IPS-15b (cell line): ENCODE measurements around the gene ERRFI1.
"Not testable (repeated sequence)": the region's sequence is repeated elsewhere in the genome, so short reads cannot be mapped to it uniquely, and the experiment has no call there.

Source experiments
- H3K27me3 ChIP-seq: one replicate; pipeline ENCODE4 v1.6.1; 2013; ENCODE audit warnings: low read length; ENCODE audit not compliant: control insufficient read depth, insufficient read depth
- H3K36me3 ChIP-seq: one replicate; pipeline ENCODE4 v1.6.1; 2013; ENCODE audit warnings: low read length; ENCODE audit not compliant: control insufficient read depth, insufficient read depth
- H3K4me1 ChIP-seq: one replicate; pipeline ENCODE4 v1.6.1; 2013; ENCODE audit warnings: mild to moderate bottlenecking, low read length; ENCODE audit not compliant: control insufficient read depth, insufficient read depth
- H3K4me3 ChIP-seq: one replicate; pipeline ENCODE4 v1.5.1; 2013; ENCODE audit warnings: low read depth, low read length
- H3K9ac ChIP-seq: one replicate; pipeline ENCODE4 v1.6.1; 2013; ENCODE audit warnings: low read depth, mild to moderate bottlenecking, low read length
- H3K9me3 ChIP-seq: one replicate; pipeline ENCODE4 v1.6.1; 2013; ENCODE audit warnings: mild to moderate bottlenecking, low read length; ENCODE audit not compliant: control insufficient read depth, insufficient read depth

ERRFI1 gene

DNA sequence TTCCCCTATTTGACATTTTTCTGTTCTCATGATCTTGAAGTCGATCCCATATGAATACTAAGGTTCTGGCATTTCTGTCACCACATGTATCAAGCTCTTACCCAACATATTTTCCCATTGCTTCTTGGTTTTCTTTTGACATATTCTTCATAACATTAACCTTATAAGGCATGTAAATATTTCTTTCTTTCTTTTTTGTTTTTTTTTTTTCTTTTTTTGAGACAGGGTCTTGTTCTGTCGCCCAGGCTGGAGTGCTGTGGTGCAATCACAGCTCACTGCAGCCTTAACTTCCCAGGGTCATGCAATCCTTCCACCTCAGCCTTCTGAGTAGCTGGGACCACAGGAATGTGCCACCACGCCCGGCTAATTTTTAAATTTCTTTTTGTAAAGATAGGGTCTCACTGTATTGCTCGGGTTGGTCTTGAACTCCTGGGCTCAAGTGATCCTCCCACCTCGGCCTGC lies 33.1 kb upstream of the ERRFI1 start:
- H3K27me3 ChIP-seq, result no peaks in the 10 kb centered on the region
- no peaks in the 10 kb centered on the region for H3K9me3 ChIP-seq
- no peaks in the 10 kb centered on the region for H3K4me1 ChIP-seq
- no peaks in the 10 kb centered on the region for H3K36me3 ChIP-seq
- no peak overlapping the region for H3K4me3 ChIP-seq
- no peak overlapping the region for H3K9ac ChIP-seq

DNA sequence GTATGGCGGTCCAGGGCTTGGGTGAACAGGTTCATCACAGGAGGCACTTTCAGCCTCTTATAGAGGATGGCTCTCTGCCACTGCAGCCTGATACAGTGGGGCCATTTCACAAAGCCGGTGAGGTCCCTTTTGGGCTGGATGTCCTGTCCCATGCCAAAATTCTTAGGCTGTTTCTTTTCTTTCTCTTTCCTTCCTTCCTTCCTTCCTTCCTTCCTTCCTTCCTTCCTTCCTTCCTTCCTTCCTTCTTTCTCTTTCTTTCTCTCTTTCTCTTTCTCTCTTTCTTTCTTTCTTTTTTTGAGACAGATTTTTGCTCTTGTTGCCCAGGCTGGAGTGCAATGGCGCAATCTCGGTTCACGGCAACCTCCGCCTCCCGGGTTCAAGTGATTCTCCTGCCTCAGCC lies 31.7 kb upstream of the ERRFI1 start:
- H3K4me3 ChIP-seq, H3K27me3 ChIP-seq, H3K9ac ChIP-seq, H3K4me1 ChIP-seq, H3K36me3 ChIP-seq, H3K9me3 ChIP-seq: not testable (repeated sequence)

DNA sequence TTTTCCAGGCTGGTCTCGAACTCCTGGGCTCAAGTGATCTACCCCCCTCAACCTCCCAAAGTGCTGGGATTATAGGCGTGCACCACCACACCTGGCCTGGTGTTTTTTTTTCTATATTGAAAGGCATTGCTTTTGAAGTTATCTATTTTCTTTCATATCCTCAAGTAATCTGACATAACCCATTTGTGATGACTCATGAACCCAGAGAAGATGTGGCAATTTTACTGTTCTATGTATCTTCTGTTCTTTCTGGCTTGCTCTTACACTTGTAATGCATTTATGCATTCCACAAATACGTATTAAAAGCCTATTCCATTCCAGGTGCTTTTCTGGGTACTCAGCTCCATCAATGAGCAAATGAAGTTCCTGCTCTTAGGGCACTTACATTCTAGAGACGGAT lies 29.9 kb upstream of the ERRFI1 start:
- no peak overlapping the region for H3K4me3 ChIP-seq
- no peaks in the 10 kb centered on the region for H3K36me3 ChIP-seq
- H3K9ac ChIP-seq, result no peak overlapping the region
- H3K4me1 ChIP-seq, result no peaks in the 10 kb centered on the region
- H3K27me3 ChIP-seq, result no peaks in the 10 kb centered on the region
- no peaks in the 10 kb centered on the region for H3K9me3 ChIP-seq

DNA sequence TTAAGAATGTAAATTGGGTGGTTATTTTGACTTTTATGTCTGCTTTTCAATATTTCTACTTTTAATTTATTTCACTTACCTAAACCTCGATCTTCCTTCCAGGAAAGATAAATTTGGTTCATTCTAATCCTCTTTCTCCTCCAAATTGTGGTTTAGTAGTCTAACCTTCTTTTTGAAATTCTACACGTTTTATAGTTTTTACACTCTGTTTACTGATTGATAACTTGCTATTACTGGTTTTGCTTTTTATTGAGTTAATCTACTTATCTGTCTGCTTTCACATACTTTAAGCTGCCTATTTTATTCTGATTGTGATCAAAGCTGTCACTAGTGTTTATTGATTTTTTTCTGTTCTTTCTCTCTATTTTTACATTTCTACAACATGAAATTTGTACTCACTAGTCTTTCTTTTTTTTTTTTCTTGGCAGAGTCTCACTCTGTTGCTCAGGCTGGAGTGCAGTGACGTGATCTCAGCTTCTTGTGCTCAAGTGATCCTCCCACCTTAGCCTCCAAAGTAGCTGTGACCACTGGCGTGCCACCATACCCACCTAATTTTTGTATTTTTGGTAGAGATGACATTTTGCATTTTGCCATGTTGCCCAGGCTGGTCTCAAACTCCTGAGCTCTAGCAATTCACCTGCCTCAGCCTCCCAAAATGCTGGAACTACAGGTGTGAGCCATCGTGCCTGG lies 27.9 kb upstream of the ERRFI1 start:
- H3K9ac ChIP-seq, result no peak overlapping the region
- no peaks in the 10 kb centered on the region for H3K9me3 ChIP-seq
- H3K36me3 ChIP-seq, result no peaks in the 10 kb centered on the region
- H3K4me3 ChIP-seq, result no peak overlapping the region
- H3K27me3 ChIP-seq, result no peaks in the 10 kb centered on the region
- no peaks in the 10 kb centered on the region for H3K4me1 ChIP-seq

DNA sequence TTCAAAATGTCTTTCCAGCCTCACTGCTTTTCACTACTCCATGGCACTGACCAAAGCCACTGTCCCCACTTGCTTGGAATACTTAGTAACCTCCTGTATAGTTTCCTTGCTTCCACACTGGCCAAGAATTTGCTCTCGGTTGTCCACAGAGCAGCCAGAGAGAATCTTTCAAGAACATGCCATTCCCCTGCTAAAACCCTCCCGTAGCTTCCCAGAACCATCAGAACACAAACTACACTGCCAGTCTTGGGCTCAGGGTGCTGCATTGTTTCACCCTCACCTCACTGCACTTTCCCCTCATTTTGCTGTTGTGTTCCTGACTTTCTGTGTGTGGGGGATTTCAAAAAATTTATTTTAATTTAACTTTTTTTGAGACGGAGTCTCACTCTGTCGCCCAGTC lies 25.5 kb upstream of the ERRFI1 start:
- Histone ChIP-seq H3K4me3 (no peak overlapping the region), H3K27me3 (no peaks in the 10 kb centered on the region), H3K9me3 (no peaks in the 10 kb centered on the region), H3K9ac (no peak overlapping the region), H3K36me3 (no peaks in the 10 kb centered on the region), H3K4me1 (no peaks in the 10 kb centered on the region)

DNA sequence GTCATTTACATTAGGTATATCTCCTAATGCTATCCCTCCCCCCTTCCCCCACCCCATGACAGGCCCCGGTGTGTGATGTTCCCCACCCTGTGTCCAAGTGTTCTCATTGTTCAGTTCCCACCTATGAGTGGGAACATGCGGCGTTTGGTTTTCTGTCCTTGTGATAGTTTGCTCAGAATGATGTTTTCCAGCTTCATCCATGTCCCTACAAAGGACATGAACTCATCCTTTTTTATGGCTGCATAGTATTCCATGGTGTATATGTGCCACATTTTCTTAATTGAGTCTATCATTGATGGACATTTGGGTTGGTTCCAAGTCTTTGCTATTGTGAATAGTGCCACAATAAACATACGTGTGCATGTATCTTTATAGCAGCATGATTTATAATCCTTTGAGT lies 23.1 kb upstream of the ERRFI1 start:
- H3K9ac ChIP-seq, H3K27me3 ChIP-seq, H3K9me3 ChIP-seq: not testable (repeated sequence)

DNA sequence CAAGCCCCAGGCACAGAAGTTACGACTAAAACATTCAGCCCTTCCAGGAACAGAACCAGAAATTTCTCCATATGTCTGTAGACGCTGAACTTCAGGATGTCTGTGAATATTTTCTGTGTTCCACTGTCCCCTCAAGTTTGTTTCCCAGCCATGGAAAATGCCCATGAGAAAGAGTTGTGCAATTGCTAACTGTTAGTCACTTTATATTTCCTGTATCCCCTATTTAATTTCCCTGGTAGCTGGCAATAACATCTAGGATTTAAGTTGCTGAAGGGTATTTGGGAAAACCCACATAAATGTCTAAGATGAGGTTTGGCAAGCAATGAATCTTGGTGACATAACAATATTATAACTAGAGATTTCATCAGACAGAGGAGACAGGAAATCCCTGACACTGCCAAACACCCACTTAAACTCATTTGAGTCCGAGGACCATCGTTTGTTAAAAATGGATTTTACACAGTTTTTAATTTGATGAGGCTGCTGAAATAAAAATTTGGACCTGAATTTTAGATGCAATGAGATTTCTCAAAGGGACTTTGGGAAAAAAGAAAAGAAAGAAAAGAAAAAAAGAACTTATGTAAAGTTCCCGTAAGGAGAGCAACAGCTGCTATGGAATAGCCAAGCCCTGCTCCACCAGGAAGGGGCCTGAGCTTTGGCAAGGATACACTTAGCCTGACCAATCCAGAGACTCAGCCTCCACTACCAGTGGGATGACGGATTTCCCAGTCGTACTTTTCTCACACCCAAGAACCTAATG lies 21.8 kb upstream of the ERRFI1 start:
- no peaks in the 10 kb centered on the region for H3K36me3 ChIP-seq
- H3K27me3 ChIP-seq, result no peaks in the 10 kb centered on the region
- no peak overlapping the region for H3K9ac ChIP-seq
- H3K4me3 ChIP-seq, result no peak overlapping the region
- no peaks in the 10 kb centered on the region for H3K9me3 ChIP-seq
- H3K4me1 ChIP-seq, result no peaks in the 10 kb centered on the region

More for the DNA sequence above, 23.1 kb upstream of the ERRFI1 start:
- H3K36me3 ChIP-seq, H3K4me1 ChIP-seq, H3K4me3 ChIP-seq: not testable (repeated sequence)

DNA sequence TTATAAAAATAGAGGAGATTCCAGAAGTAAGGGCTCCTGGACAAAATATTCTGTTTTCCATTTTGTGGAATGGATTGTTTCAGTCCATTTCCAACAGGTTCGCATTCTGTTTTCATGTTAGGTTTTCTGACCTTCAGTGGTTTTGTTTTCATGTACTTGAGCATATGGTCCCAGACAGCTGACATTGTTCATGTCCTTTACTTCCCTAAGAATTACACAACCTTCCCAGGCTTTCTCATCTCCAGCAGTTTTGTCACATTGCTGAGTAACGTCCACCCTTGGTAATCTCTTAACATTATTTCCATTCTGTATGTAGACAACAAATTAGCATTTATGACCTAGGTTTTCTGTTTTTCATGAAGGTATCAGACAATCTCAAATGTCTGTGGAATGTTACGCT lies 21.0 kb upstream of the ERRFI1 start:
- Histone ChIP-seq H3K27me3 (no peaks in the 10 kb centered on the region), H3K9me3 (no peaks in the 10 kb centered on the region), H3K36me3 (no peaks in the 10 kb centered on the region), H3K4me3 (no peak overlapping the region), H3K4me1 (no peaks in the 10 kb centered on the region), H3K9ac (no peak overlapping the region)

DNA sequence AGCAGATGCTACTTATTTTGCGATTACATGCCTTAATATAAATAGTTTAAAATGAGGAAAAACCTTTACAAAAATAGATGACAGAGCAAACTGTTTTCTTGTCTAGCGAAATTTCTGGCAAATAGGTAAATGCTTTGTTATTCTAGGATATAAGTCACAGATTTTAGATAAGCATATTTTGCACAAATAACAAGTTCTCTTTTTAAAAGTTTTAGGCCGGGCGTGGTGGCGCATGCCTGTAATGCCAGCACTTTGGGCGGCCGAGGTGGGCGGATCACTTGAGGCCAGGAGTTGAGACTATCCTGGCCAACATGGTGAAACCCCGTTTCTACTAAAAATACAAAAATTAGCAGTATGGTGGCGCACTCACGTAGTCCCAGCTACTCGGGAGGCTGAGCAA lies 20.3 kb upstream of the ERRFI1 start:
- H3K9ac ChIP-seq, result no peak overlapping the region
- no peaks in the 10 kb centered on the region for H3K4me1 ChIP-seq

DNA sequence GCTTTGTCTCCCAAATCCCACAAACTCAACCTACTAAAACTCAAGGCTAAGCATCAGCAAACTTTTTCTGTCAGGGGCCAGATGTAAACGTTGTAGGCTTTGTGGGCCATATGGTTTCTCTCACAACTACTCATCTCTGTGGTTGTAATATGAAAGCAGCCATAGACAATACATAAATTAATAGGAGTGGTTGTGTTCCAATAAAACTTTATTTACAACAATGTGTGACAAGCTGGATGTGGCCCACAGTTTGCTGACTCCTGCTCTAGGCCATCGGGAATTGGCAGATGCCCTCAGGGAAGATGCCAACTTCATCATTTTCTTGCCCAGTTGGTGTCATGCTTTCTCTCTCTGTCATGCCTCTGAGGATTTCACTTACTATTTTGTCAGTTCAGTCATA lies 17.5 kb upstream of the ERRFI1 start:
- Histone ChIP-seq H3K36me3 (no peaks in the 10 kb centered on the region), H3K9me3 (no peaks in the 10 kb centered on the region), H3K4me1 (no peaks in the 10 kb centered on the region), H3K4me3 (no peak overlapping the region), H3K27me3 (no peaks in the 10 kb centered on the region), H3K9ac (no peak overlapping the region)

More for the DNA sequence above, 20.3 kb upstream of the ERRFI1 start:
- H3K9me3 ChIP-seq, result no peaks in the 10 kb centered on the region
- H3K4me3 ChIP-seq, result no peak overlapping the region
- H3K27me3 ChIP-seq, result no peaks in the 10 kb centered on the region
- H3K36me3 ChIP-seq, result no peaks in the 10 kb centered on the region

DNA sequence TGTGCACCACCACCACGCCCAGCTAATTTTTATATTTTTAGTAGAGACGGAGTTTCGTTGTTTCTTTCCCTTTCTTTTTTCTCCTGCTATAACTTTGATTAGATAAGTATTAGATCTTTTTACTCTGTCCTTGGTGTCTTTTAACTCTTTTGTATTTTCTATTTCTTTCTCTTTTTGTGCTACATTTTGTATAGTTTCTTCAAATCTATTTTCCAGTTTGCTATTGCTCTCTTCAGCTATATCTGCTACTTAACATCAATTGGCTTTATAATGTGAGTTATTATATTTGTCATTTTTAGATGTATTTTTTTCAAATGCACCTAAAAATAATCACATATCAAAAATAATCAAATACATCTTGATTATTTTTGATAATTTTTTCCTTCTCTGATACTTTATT lies 16.0 kb upstream of the ERRFI1 start:
- Histone ChIP-seq H3K27me3 (no peaks in the 10 kb centered on the region), H3K36me3 (no peaks in the 10 kb centered on the region), H3K9me3 (no peaks in the 10 kb centered on the region), H3K4me3 (no peak overlapping the region), H3K9ac (no peak overlapping the region), H3K4me1 (no peaks in the 10 kb centered on the region)

DNA sequence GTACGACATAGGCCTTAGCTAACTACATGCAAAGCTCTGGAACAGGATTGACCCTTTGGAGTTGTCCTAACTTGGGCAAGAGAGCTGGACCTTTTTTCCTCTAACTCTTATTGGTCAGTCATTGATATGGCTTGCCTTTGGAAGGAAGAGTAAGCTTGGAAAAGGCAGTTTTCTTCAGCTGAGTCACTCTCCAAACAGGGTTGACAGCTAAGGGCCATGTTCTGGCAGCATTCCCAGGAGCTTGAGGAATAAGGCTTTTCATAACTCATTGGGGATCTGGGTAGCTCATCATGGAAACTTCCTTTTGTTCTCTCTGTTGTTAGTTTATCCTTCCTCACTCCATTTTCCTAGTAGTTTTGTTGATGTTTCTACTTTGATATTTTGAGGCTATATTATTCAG lies 14.5 kb upstream of the ERRFI1 start:
- H3K27me3 ChIP-seq, result no peaks in the 10 kb centered on the region
- no peaks in the 10 kb centered on the region for H3K9me3 ChIP-seq
- no peak overlapping the region for H3K4me3 ChIP-seq
- H3K9ac ChIP-seq, result no peak overlapping the region
- no peaks in the 10 kb centered on the region for H3K36me3 ChIP-seq
- H3K4me1 ChIP-seq, result no peaks in the 10 kb centered on the region
